Fibroblast of lung (primary cell): ENCODE measurements around the gene WNK2.

Experiments
- EZH2 ChIP-seq: IDR thresholded peaks from 2 replicates; pipeline ENCODE4 v1.5.1; 2012; ENCODE audit warnings: low read length, control low read depth, mild to moderate bottlenecking; ENCODE audit errors: missing control alignments
- TF ChIP-seq, protein P1 (sequence below), 2 donors: IDR thresholded peaks in 1 of 2; conservative IDR thresholded peaks in 1 of 2; 1 replicate in 1 of 2; 2 replicates in 1 of 2; pipeline ENCODE4 v1.5.1; 2011 to 2012; ENCODE audit warnings: low read length in 2 of 2, control low read depth in 1 of 2, inconsistent platforms in 1 of 2, low read depth in 1 of 2, mild to moderate bottlenecking in 1 of 2

DNA sequence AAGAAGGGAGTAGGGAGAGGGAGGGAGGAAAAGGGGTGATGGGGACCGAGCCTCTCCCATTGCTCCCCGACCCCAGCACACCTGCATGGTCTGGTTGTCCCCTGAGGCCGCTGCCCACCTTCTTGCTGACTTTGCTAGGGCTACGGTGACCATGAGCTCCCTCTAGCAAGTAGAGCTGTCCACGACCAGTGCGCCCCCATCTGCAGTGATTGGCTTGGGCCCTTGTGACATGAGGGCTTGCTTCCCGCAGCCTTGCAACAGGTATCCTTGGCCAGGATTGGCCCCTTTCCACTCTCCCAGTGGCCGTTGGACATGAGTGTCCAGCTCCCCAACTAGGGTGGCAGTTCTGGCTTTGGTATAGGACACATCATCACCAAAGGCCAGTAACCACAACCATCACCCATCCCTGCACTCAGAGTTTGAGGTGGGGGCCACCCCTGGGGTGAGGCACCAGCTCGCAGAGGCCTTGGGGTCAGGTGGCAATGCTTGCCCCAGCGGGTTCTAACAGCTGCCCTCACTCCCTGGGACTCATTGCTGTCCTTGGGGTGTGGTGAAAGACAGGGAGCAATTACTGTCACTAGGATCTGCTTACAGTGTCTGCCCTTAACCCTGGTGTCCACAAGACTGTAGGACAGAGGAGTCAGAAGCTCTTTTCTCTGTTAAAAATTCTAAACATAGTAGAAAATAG lies 32.7 kb upstream of the WNK2 start:
- TF ChIP-seq, protein P1, sequence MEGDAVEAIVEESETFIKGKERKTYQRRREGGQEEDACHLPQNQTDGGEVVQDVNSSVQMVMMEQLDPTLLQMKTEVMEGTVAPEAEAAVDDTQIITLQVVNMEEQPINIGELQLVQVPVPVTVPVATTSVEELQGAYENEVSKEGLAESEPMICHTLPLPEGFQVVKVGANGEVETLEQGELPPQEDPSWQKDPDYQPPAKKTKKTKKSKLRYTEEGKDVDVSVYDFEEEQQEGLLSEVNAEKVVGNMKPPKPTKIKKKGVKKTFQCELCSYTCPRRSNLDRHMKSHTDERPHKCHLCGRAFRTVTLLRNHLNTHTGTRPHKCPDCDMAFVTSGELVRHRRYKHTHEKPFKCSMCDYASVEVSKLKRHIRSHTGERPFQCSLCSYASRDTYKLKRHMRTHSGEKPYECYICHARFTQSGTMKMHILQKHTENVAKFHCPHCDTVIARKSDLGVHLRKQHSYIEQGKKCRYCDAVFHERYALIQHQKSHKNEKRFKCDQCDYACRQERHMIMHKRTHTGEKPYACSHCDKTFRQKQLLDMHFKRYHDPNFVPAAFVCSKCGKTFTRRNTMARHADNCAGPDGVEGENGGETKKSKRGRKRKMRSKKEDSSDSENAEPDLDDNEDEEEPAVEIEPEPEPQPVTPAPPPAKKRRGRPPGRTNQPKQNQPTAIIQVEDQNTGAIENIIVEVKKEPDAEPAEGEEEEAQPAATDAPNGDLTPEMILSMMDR (conservative IDR thresholded peaks at IDR 0.05 in 1 of 2, IDR thresholded peaks at IDR 0.05 in 1 of 2; ENCODE audit: low read depth in 1 of 2, low read length in 2 of 2) = no peak
- TF ChIP-seq EZH2 = no peak
